Loucy (cell line): ENCODE data around the gene DSC2.

Source experiments
- H2AFZ ChIP-seq: fragments of 200-600 bp; sonication (generic); 2 replicates; pipeline ENCODE4 v1.6.0; 2016; ENCODE audit warnings: antibody characterized with exemption, mild to moderate bottlenecking, low read length, moderate library complexity
- H3F3A ChIP-seq: fragments of 200-600 bp; 2 replicates; pipeline ENCODE4 v1.6.0; 2016; ENCODE audit warnings: antibody characterized with exemption, low read depth, mild to moderate bottlenecking
- H3K27me3 ChIP-seq: fragments of 200-600 bp; sonication (generic); 2 replicates; pipeline ENCODE4 v1.6.1; 2014; ENCODE audit warnings: low read length, mild to moderate bottlenecking; ENCODE audit not compliant: insufficient read depth, poor library complexity, severe bottlenecking
- H3K36me3 ChIP-seq: fragments of 200-600 bp; sonication (generic); 2 replicates; pipeline ENCODE4 v1.6.1; 2016; ENCODE audit warnings: low read length; ENCODE audit not compliant: insufficient read depth
- H3K4me1 ChIP-seq: fragments of 200-600 bp; sonication (generic); 2 replicates; pipeline ENCODE4 v1.5.1; 2014; ENCODE audit warnings: low read length, mild to moderate bottlenecking; ENCODE audit not compliant: insufficient read depth, poor library complexity, severe bottlenecking
- H3K4me2 ChIP-seq: fragments of 200-600 bp; sonication (generic); 2 replicates; pipeline ENCODE4 v1.6.0; 2014; ENCODE audit warnings: antibody characterized with exemption, low read length, low read depth, mild to moderate bottlenecking; ENCODE audit not compliant: poor library complexity, severe bottlenecking
- H3K4me3 ChIP-seq: fragments of 200-600 bp; sonication (generic); 2 replicates; pipeline ENCODE4 v1.5.1; 2014; ENCODE audit warnings: low read length, mild to moderate bottlenecking, mixed read lengths; ENCODE audit not compliant: poor library complexity, severe bottlenecking
- H3K79me2 ChIP-seq: fragments of 200-600 bp; sonication (generic); 2 replicates; pipeline ENCODE4 v1.6.1; 2014; ENCODE audit warnings: low read length; ENCODE audit not compliant: insufficient read depth
- H3K9ac ChIP-seq: fragments of 200-600 bp; sonication (generic); 2 replicates; pipeline ENCODE4 v1.6.0; 2014; ENCODE audit warnings: mild to moderate bottlenecking, low read depth, low read length, moderate library complexity; ENCODE audit not compliant: poor library complexity, severe bottlenecking
- H3K9me2 ChIP-seq: fragments of 200-600 bp; sonication (generic); replicated peaks from 2 replicates; pipeline ENCODE4 v1.6.1; 2016; ENCODE audit warnings: low read depth, low read length, mixed read lengths
- H3K9me3 ChIP-seq: fragments of 200-600 bp; sonication (generic); 2 replicates; pipeline ENCODE4 v1.6.1; 2014; ENCODE audit warnings: mild to moderate bottlenecking, antibody characterized with exemption, low read length, low read depth; ENCODE audit not compliant: insufficient read depth
- H4K20me1 ChIP-seq: fragments of 200-600 bp; sonication (generic); 2 replicates; pipeline ENCODE4 v1.6.0; 2014; ENCODE audit warnings: antibody characterized with exemption, low read length, mild to moderate bottlenecking; ENCODE audit not compliant: insufficient read depth, poor library complexity, severe bottlenecking
- EZH2phosphoT487 ChIP-seq: fragments of 200-600 bp; IDR thresholded peaks from 2 replicates; pipeline ENCODE4 v1.6.1; 2018; ENCODE audit warnings: antibody characterized with exemption, mild to moderate bottlenecking, moderate library complexity, borderline replicate concordance
- TF ChIP-seq, protein P1 (sequence below): fragments of 200-600 bp; sonication (generic); conservative IDR thresholded peaks from 2 replicates; pipeline ENCODE4 v1.5.1; 2014; ENCODE audit warnings: mild to moderate bottlenecking, antibody characterized with exemption, low read length

DSC2 gene

DNA sequence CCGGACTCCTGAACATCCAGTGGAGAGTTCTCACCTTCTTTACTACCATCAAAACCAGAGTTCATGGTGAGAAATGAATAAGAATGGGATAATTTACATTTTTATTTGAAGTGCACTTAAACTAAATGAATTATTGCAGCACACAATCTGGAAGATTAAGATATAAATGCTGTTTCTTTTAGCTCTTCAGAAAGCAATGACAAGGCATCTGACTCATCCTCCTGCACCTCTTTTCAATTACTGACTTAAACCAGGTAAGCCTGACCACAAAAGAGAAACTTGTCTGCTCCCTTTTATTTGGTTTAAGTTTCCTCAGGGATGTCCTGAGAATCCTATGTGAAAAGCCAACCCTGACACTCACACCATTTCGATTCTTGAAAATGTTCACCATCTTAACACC is 720 bp upstream of the DSC2 start:
- H3K79me2 ChIP-seq: no peaks in the 10 kb centered on the region
- TF ChIP-seq, protein P1, sequence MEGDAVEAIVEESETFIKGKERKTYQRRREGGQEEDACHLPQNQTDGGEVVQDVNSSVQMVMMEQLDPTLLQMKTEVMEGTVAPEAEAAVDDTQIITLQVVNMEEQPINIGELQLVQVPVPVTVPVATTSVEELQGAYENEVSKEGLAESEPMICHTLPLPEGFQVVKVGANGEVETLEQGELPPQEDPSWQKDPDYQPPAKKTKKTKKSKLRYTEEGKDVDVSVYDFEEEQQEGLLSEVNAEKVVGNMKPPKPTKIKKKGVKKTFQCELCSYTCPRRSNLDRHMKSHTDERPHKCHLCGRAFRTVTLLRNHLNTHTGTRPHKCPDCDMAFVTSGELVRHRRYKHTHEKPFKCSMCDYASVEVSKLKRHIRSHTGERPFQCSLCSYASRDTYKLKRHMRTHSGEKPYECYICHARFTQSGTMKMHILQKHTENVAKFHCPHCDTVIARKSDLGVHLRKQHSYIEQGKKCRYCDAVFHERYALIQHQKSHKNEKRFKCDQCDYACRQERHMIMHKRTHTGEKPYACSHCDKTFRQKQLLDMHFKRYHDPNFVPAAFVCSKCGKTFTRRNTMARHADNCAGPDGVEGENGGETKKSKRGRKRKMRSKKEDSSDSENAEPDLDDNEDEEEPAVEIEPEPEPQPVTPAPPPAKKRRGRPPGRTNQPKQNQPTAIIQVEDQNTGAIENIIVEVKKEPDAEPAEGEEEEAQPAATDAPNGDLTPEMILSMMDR: no peak
- TF ChIP-seq EZH2phosphoT487: no peak
- H3K9ac ChIP-seq: no peak overlapping the region
- H4K20me1 ChIP-seq: no peaks in the 10 kb centered on the region
- H3F3A ChIP-seq: no peaks in the 10 kb centered on the region
- no peaks in the 10 kb centered on the region for H3K27me3 ChIP-seq
- H3K9me2 ChIP-seq: no peaks in the 10 kb centered on the region
- H3K36me3 ChIP-seq: no peaks in the 10 kb centered on the region
- H2AFZ ChIP-seq: no peak overlapping the region
- H3K9me3 ChIP-seq: no peaks in the 10 kb centered on the region
- no peak overlapping the region for H3K4me2 ChIP-seq
- H3K4me3 ChIP-seq: no peak overlapping the region
- no peaks in the 10 kb centered on the region for H3K4me1 ChIP-seq

DNA sequence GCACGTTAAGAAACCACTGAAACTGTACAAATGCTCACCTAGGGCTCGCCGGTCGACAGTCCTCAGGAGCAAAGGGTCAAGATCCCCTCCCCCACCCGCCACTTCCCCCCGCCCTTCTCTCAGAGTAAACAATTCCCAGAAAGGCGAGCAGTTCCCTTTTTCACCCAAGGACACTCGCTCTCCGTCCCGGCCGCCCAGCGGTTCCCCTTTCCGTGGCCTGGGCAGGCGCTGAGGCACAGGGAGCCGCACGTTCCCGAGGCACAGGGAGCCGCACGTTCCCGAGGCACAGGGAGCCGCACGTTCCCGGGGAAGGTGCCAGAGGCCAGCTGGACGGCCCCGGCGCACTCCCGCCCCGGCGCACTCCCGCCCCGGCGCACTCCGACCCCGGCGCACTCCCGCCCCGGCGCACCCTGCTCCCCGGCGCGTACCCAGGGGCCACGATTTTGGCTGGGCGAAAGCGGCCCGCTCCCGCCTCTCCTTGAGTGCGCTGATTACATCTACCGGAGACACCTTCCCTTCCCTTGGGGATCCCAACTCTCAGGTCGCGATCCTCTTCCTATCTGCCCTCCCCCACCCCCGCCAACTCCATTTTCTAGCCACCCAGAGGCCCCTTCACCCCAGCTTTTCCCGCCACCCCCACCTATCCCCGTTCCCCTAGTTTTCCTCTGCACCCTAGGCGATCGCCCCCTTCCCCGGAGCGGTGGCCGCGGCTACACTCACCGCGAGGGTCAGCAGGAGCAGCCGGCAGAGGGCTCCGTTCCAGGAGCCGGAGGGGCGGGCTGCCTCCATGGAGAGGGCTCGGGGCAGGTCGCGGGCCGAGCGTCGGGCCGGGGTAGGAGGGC is 817 bp downstream of the DSC2 start:
- no peak overlapping the region for H3K9ac ChIP-seq
- H3F3A ChIP-seq: no peaks in the 10 kb centered on the region
- TF ChIP-seq, protein P1: no peak
- TF ChIP-seq EZH2phosphoT487: no peak
- no peaks in the 10 kb centered on the region for H3K4me1 ChIP-seq
- H3K36me3 ChIP-seq: no peaks in the 10 kb centered on the region
- no peaks in the 10 kb centered on the region for H3K27me3 ChIP-seq
- no peak overlapping the region for H3K4me3 ChIP-seq
- no peak overlapping the region for H3K4me2 ChIP-seq
- no peaks in the 10 kb centered on the region for H3K79me2 ChIP-seq
- no peaks in the 10 kb centered on the region for H3K9me2 ChIP-seq
- H2AFZ ChIP-seq: no peak overlapping the region
- no peaks in the 10 kb centered on the region for H3K9me3 ChIP-seq
- no peaks in the 10 kb centered on the region for H4K20me1 ChIP-seq

DNA sequence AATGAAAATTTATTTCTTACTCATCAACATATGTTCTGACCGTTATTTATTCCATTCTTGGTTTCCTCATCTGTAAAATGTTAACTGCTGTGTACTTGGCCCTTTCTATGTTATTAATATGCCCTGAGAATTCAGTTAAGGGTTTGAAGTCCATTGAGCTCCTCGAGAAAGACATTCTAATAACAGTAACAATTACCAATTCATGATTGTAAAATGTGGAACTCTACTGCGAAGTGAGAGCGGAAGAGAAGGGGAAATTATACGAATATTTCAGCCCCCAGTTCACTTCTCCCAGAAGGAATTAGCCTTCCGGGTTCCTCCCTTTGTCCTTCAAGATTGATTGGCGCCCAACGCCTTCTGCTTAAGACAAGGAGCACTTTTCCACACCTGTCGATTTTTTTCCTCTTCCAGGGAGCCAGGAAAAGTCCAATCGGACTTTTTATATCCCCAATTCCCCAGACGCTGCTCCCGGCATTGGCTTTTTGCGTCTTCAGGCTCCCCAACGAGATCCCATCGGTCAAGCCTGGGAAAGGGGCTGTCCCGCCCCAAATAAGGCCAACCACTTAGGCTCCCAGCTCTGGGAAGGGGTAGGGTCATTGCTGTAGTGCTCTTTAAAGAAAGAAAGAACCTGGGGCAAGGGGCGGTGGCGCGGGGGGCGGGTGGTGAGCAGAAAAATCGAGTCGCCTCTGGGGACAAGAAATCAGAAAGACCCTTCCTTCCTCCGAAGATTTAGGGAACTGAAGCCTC is 1.6 kb downstream of the DSC2 start:
- Histone ChIP-seq H3K9me3 (no peaks in the 10 kb centered on the region), H3F3A (no peaks in the 10 kb centered on the region), H3K4me1 (no peaks in the 10 kb centered on the region), H3K4me2 (no peak overlapping the region), H3K36me3 (no peaks in the 10 kb centered on the region), H3K27me3 (no peaks in the 10 kb centered on the region), H4K20me1 (no peaks in the 10 kb centered on the region), H3K4me3 (no peak overlapping the region), H3K79me2 (no peaks in the 10 kb centered on the region), H2AFZ (no peak overlapping the region), H3K9ac (no peak overlapping the region), H3K9me2 (no peaks in the 10 kb centered on the region)
- TF ChIP-seq, protein P1: no peak
- TF ChIP-seq EZH2phosphoT487: no peak
